22Rv1 (cell line): ENCODE measurements around the gene IL17RD.

Source experiments
- ZFX ChIP-seq: fragments of 450-650 bp; IDR thresholded peaks from 2 replicates; pipeline ENCODE4 v1.6.1; 2017; ENCODE audit warnings: antibody characterized with exemption, borderline replicate concordance
- TF ChIP-seq, protein P1 (sequence below): fragments of 450-650 bp; IDR thresholded peaks from 2 replicates; pipeline ENCODE4 v1.5.1; 2017; ENCODE audit warnings: mild to moderate bottlenecking

DNA sequence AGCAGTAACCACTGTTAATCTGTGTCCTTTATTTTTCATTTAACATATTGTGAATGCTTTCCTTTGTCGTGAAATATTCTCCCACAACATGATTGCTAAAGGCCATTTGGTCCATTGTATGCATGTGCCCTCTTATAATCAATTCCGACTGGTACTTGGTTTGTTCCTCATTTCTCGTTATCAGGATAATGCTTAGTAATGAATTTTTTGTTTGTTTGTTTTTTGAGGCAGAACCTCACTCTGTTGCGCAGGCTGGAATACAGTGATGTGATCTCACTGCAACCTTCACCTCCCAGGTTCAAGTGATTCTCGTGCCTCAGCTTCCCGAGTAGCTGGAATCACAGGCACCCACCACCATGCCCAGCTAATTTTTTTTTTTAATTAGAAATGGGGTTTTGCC, 82.7 kb downstream of the IL17RD start:
- TF ChIP-seq, protein P1, sequence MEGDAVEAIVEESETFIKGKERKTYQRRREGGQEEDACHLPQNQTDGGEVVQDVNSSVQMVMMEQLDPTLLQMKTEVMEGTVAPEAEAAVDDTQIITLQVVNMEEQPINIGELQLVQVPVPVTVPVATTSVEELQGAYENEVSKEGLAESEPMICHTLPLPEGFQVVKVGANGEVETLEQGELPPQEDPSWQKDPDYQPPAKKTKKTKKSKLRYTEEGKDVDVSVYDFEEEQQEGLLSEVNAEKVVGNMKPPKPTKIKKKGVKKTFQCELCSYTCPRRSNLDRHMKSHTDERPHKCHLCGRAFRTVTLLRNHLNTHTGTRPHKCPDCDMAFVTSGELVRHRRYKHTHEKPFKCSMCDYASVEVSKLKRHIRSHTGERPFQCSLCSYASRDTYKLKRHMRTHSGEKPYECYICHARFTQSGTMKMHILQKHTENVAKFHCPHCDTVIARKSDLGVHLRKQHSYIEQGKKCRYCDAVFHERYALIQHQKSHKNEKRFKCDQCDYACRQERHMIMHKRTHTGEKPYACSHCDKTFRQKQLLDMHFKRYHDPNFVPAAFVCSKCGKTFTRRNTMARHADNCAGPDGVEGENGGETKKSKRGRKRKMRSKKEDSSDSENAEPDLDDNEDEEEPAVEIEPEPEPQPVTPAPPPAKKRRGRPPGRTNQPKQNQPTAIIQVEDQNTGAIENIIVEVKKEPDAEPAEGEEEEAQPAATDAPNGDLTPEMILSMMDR, result no peak
- TF ChIP-seq ZFX, result no peak
